IMR-90 (cell line): ENCODE measurements around the gene HPN. TPM values are rescaled to one million over a fixed set of nuclear protein-coding genes. Genes with fewer than 3 reads are reported as not detected.

Experiments
- ATAC-seq: fragments of 200-7000 bp; cut with Tn5 transposase; 2 replicates; pipeline ENCODE4 v1.9.1; 2020; ENCODE audit warnings: low read depth, mild to moderate bottlenecking, moderate library complexity
- BruUV-seq: library from RNA; stranded (reverse); fragments of 400-500 nt; replicated peaks from 2 replicates; lab custom pipeline; 2021; lab: Mats Ljungman, UMichigan
- CTCF ChIA-PET: fragments of 300-600 bp; formaldehyde crosslinking; extraction: SDS; loops from one replicate; lab custom pipeline; 2021; ENCODE audit warnings: antibody characterized with exemption; lab: Yijun Ruan, JAX
- POLR2A ChIA-PET: fragments of 300-600 bp; sonication (Branson Sonifier 250); formaldehyde crosslinking; loops from one replicate; lab custom pipeline; 2022; ENCODE audit warnings: antibody characterized with exemption; ENCODE audit not compliant: unreplicated experiment; lab: Charles Lee
- DNase-seq: peaks from one replicate; pipeline ENCODE4 v3.0.0; 2013
- H2AFZ ChIP-seq: replicated peaks from 2 replicates; pipeline ENCODE3; 2013; ENCODE audit warnings: low read length, mild to moderate bottlenecking; ENCODE audit not compliant: poor library complexity
- H2AK5ac ChIP-seq: 2 replicates; pipeline ENCODE4 v1.6.1; 2013; ENCODE audit warnings: low read depth, low read length, inconsistent platforms
- H2AK9ac ChIP-seq: replicated peaks from 2 replicates; pipeline ENCODE3; 2013; ENCODE audit warnings: mild to moderate bottlenecking, low read depth, low read length, moderate library complexity; ENCODE audit not compliant: poor library complexity
- H2BK120ac ChIP-seq: 2 replicates; pipeline ENCODE4 v1.6.1; 2013; ENCODE audit warnings: low read depth, low read length, inconsistent platforms
- H2BK15ac ChIP-seq: 3 replicates; pipeline ENCODE4 v1.6.1; 2013; ENCODE audit warnings: low read depth, low read length, inconsistent platforms
- H2BK20ac ChIP-seq: 2 replicates; pipeline ENCODE4 v1.6.1; 2013; ENCODE audit warnings: low read depth, mild to moderate bottlenecking, inconsistent platforms, low read length, moderate library complexity
- H2BK5ac ChIP-seq: 2 replicates; pipeline ENCODE4 v1.6.1; 2013; ENCODE audit warnings: mild to moderate bottlenecking, low read depth, low read length, inconsistent platforms; ENCODE audit not compliant: poor library complexity, severe bottlenecking
- H3K14ac ChIP-seq: replicated peaks from 2 replicates; pipeline ENCODE4 v1.6.1; 2013; ENCODE audit warnings: low read depth, low read length, inconsistent platforms
- H3K18ac ChIP-seq: 2 replicates; pipeline ENCODE4 v1.6.1; 2013; ENCODE audit warnings: low read depth, low read length, control low read depth
- H3K23ac ChIP-seq: 2 replicates; pipeline ENCODE4 v1.6.1; 2013; ENCODE audit warnings: low read depth, low read length, inconsistent platforms
- H3K27ac ChIP-seq: 2 replicates; pipeline ENCODE4 v1.5.1; 2013; ENCODE audit warnings: mild to moderate bottlenecking, control low read depth, low read length; ENCODE audit not compliant: insufficient read depth
- H3K27me3 ChIP-seq: 2 replicates; pipeline ENCODE4 v1.6.1; 2013; ENCODE audit warnings: low read length; ENCODE audit not compliant: control insufficient read depth, insufficient read depth
- H3K36me3 ChIP-seq: 2 replicates; pipeline ENCODE4 v1.6.1; 2013; ENCODE audit warnings: low read length, mixed read lengths; ENCODE audit not compliant: control insufficient read depth, insufficient read depth
- H3K4ac ChIP-seq: 2 replicates; pipeline ENCODE4 v1.6.1; 2013; ENCODE audit warnings: low read depth, low read length, inconsistent platforms
- H3K4me1 ChIP-seq: 2 replicates; pipeline ENCODE4 v1.6.1; 2013; ENCODE audit warnings: low read length, mixed read lengths; ENCODE audit not compliant: control insufficient read depth, insufficient read depth
- H3K4me2 ChIP-seq: 2 replicates; pipeline ENCODE4 v1.6.1; 2013; ENCODE audit warnings: low read depth, mild to moderate bottlenecking, control low read depth, low read length, moderate library complexity
- H3K4me3 ChIP-seq: 2 replicates; pipeline ENCODE4 v1.5.1; 2013; ENCODE audit warnings: low read depth, mild to moderate bottlenecking, control low read depth, low read length, moderate library complexity; ENCODE audit not compliant: insufficient read depth
- H3K56ac ChIP-seq: 2 replicates; pipeline ENCODE4 v1.6.1; 2013; ENCODE audit warnings: low read length, inconsistent platforms; ENCODE audit not compliant: insufficient read depth; ENCODE audit errors: extremely low read depth
- H3K79me1 ChIP-seq, 2 experiments: 2 replicates each; pipeline ENCODE4 v1.6.1; 2013; ENCODE audit warnings: low read length in 2 of 2, inconsistent platforms in 1 of 2, low read depth in 1 of 2
- H3K9ac ChIP-seq: 2 replicates; pipeline ENCODE4 v1.6.1; 2013; ENCODE audit warnings: low read depth, low read length, control low read depth
- H3K9me1 ChIP-seq: 2 replicates; pipeline ENCODE4 v1.6.1; 2013; ENCODE audit warnings: low read length, inconsistent platforms; ENCODE audit not compliant: insufficient read depth
- H3K9me3 ChIP-seq: 2 replicates; pipeline ENCODE4 v1.6.1; 2013; ENCODE audit warnings: low read length; ENCODE audit not compliant: control insufficient read depth, insufficient read depth
- H4K20me1 ChIP-seq: 2 replicates; pipeline ENCODE4 v1.6.1; 2013; ENCODE audit warnings: low read length, inconsistent platforms; ENCODE audit not compliant: insufficient read depth
- H4K5ac ChIP-seq: 2 replicates; pipeline ENCODE4 v1.6.1; 2013; ENCODE audit warnings: mild to moderate bottlenecking, low read depth, low read length, control low read depth
- H4K8ac ChIP-seq, 2 experiments: 2 replicates each; pipeline ENCODE4 v1.6.1; 2013; ENCODE audit warnings: low read depth in 2 of 2, low read length in 2 of 2, control low read depth in 1 of 2, inconsistent platforms in 1 of 2
- H4K91ac ChIP-seq: 2 replicates; pipeline ENCODE4 v1.6.1; 2013; ENCODE audit warnings: low read depth, low read length, inconsistent platforms; ENCODE audit not compliant: insufficient read depth
- MAFK ChIP-seq: IDR thresholded peaks from 2 replicates; pipeline ENCODE4 v1.6.1; 2012; ENCODE audit warnings: low read depth, low read length, improper control_type of control experiment
- USF2 ChIP-seq: fragments of 150-350 bp; IDR thresholded peaks from 2 replicates; pipeline ENCODE4 v1.6.1; 2017; ENCODE audit warnings: mild to moderate bottlenecking, antibody characterized with exemption, low read length, low read depth
- WGBS, 2 experiments: methylation state at CpG; one replicate each; pipeline versions ENCODE4 v1.1.5 to v1.1.7; 2013; ENCODE audit warnings: missing lambda C conversion rate in 2 of 2; ENCODE audit not compliant: insufficient read length in 1 of 2; ENCODE audit errors: extremely low coverage in 2 of 2; 5-methylcytosine and 5-hydroxymethylcytosine counted together
- dilution Hi-C: fragments of 300-500 bp; cut with HindIII; formaldehyde crosslinking; loops from one replicate; pipeline ENCODE4 v1.14.3; 2018; ENCODE audit warnings: low sequenced_read_pairs; ENCODE audit not compliant: unreplicated experiment
- in situ Hi-C: fragments of 300-500 bp; cut with MboI; formaldehyde crosslinking; loops from 3 replicates; pipeline ENCODE4 v1.14.3; 2019; ENCODE audit warnings: low sequenced_read_pairs, inconsistent platforms, mixed read lengths
- intact Hi-C: fragments of 100-400 bp; cut with micrococcal nuclease; formaldehyde crosslinking; loops from 2 replicates; pipeline ENCODE4 v1.10.0; 2022
- polyA plus RNA-seq, 3 experiments: library from polyadenylated mRNA; depleted of rRNA; stranded (reverse); fragments of >200 nt; gene quantifications; 2 replicates each; pipeline ENCODE4 v1.2.3, GENCODE V29; 2012; ENCODE audit warnings: low replicate concordance in 1 of 3
- total RNA-seq: library from RNA; depleted of rRNA; stranded (reverse); fragments of >200 nt; gene quantifications from 2 replicates; pipeline ENCODE4 v1.2.3, GENCODE V29; 2012

The HPN gene
- total and polyA plus RNA-seq, 2 of the 4 experiments (the other 2 are of a cell fraction) = not detected

GRCh38 chr19:35073516-35073915, 32.0 kb downstream of the HPN start:
- no peak overlapping the region for H3K9ac ChIP-seq
- no TSS peak for BruUV-seq
- no peak overlapping the region for H3K4ac ChIP-seq
- no peak for ATAC-seq
- no peak overlapping the region for H2BK5ac ChIP-seq
- in situ Hi-C loops (no loop called here), dilution Hi-C loops (no loop called here), intact Hi-C loops (no loop called here)
- H3K4me1 ChIP-seq = peaks cover under 1% of the 10 kb centered on the region; the same call in 1 of the 2 replicates
- H3K27ac ChIP-seq = no peak overlapping the region
- H3K4me3 ChIP-seq = no peak overlapping the region
- no peak for DNase-seq
- H2AFZ ChIP-seq = no peak overlapping the region
- H3K27me3 ChIP-seq = peaks cover 5% of the 10 kb centered on the region
- ChIA-PET POLR2A (no interaction called here), CTCF (no interaction called here)
- H3K23ac ChIP-seq = no peak overlapping the region
- H3K79me1 ChIP-seq = no peaks in the 10 kb centered on the region
- H3K4me2 ChIP-seq = no peak overlapping the region
- H3K36me3 ChIP-seq = no peaks in the 10 kb centered on the region
- no peak overlapping the region for H2BK120ac ChIP-seq
- no peak overlapping the region for H4K91ac ChIP-seq
- H3K18ac ChIP-seq = no peak overlapping the region
- H2AK5ac ChIP-seq = no peak overlapping the region
- H4K5ac ChIP-seq = no peak overlapping the region
- H3K14ac ChIP-seq = no peak overlapping the region
- no peaks in the 10 kb centered on the region for H4K20me1 ChIP-seq
- H4K8ac ChIP-seq = no peak overlapping the region
- H2BK15ac ChIP-seq = no peak overlapping the region
- 63% methylated on average over 4 of the region's 10 CpGs; no CpG with 5 or more reads in 1 of the 2 experiments for WGBS, 2 experiments
- H3K9me3 ChIP-seq = peaks cover 7% of the 10 kb centered on the region
- H2BK20ac ChIP-seq = no peak overlapping the region
- H3K56ac ChIP-seq = no peak overlapping the region
- no peak overlapping the region for H2AK9ac ChIP-seq
- no peaks in the 10 kb centered on the region for H3K9me1 ChIP-seq
- TF ChIP-seq USF2 = no peak
- no peak for TF ChIP-seq MAFK
